NCI-H1436 (cell line): ENCODE measurements around the gene PRKAR1B.
"Not testable (repeated sequence)": the region's sequence is repeated elsewhere in the genome, so short reads cannot be mapped to it uniquely, and the experiment has no call there.

Experiments used
- DNase-seq: peaks from one replicate; lab custom pipeline; 2025; lab: John Stamatoyannopoulos, UW

PRKAR1B gene

GRCh38 chr7:641966-642365 lies 85.1 kb downstream of the PRKAR1B start:
- DNase-seq: no peak

GRCh38 chr7:641269-641671 lies 85.8 kb downstream of the PRKAR1B start:
- peak; percentile 9 for DNase-seq

GRCh38 chr7:638256-639011 lies 88.6 kb downstream of the PRKAR1B start:
- DNase-seq: no peak

GRCh38 chr7:637826-638225 lies 89.3 kb downstream of the PRKAR1B start:
- no peak for DNase-seq

GRCh38 chr7:636396-636795 lies 90.7 kb downstream of the PRKAR1B start:
- DNase-seq: no peak

- not testable (repeated sequence) for DNase-seq
These were observed 91.2 kb downstream of the PRKAR1B start for GRCh38 chr7:635687-636382.

- DNase-seq: no peak
These were observed 91.9 kb downstream of the PRKAR1B start for GRCh38 chr7:635227-635626.

GRCh38 chr7:633381-634018 lies 93.6 kb downstream of the PRKAR1B start:
- DNase-seq: no peak

- no peak for DNase-seq
These were observed 94.3 kb downstream of the PRKAR1B start for GRCh38 chr7:632831-633210.

- DNase-seq: no peak
These were observed 94.9 kb downstream of the PRKAR1B start for GRCh38 chr7:631964-632830.

GRCh38 chr7:631291-631711 lies 95.8 kb downstream of the PRKAR1B start:
- no peak for DNase-seq

GRCh38 chr7:630539-630938 lies 96.5 kb downstream of the PRKAR1B start:
- no peak for DNase-seq

- no peak for DNase-seq
These were observed 97.0 kb downstream of the PRKAR1B start for GRCh38 chr7:630111-630511.

GRCh38 chr7:628826-629225 lies 98.3 kb downstream of the PRKAR1B start:
- DNase-seq: no peak

- no peak for DNase-seq
These were observed 98.7 kb downstream of the PRKAR1B start for GRCh38 chr7:628402-628763.

- no peak for DNase-seq
These were observed 99.2 kb downstream of the PRKAR1B start for GRCh38 chr7:627661-628401.

GRCh38 chr7:625376-625971 lies 101.6 kb downstream of the PRKAR1B start:
- no peak for DNase-seq

GRCh38 chr7:623464-623863 lies 103.6 kb downstream of the PRKAR1B start:
- no peak for DNase-seq

- DNase-seq: no peak
These were observed 105.4 kb downstream of the PRKAR1B start for GRCh38 chr7:621572-622285.

GRCh38 chr7:620885-621284 lies 106.2 kb downstream of the PRKAR1B start:
- DNase-seq: no peak
